MM.1S (cell line): ENCODE results near the gene IL22RA2.

Source experiments
- DNase-seq: peaks from one replicate; pipeline ENCODE4 v3.0.0-alpha.2; 2015
- H2AFZ ChIP-seq: fragments of 300-600 bp; sonication (generic); 2 replicates; pipeline ENCODE4 v1.6.0; 2016; ENCODE audit warnings: antibody characterized with exemption, low read length
- H3F3A ChIP-seq: fragments of 300-600 bp; sonication (generic); 2 replicates; pipeline ENCODE4 v1.6.1; 2016; ENCODE audit warnings: mild to moderate bottlenecking, antibody characterized with exemption, low read length, moderate library complexity, mixed read lengths; ENCODE audit not compliant: insufficient read depth
- H3K27ac ChIP-seq: fragments of 300-600 bp; sonication (generic); 2 replicates; pipeline ENCODE4 v1.5.1; 2016; ENCODE audit warnings: mild to moderate bottlenecking, low read length
- H3K27me3 ChIP-seq: fragments of 300-600 bp; sonication (generic); replicated peaks from 2 replicates; pipeline ENCODE4 v1.6.0; 2016; ENCODE audit warnings: low read length; ENCODE audit not compliant: insufficient read depth
- H3K36me3 ChIP-seq: fragments of 300-600 bp; sonication (generic); replicated peaks from 2 replicates; pipeline ENCODE4 v1.6.1; 2016; ENCODE audit warnings: mild to moderate bottlenecking, low read length, mixed read lengths; ENCODE audit not compliant: insufficient read depth
- H3K4me1 ChIP-seq: fragments of 300-600 bp; sonication (generic); 2 replicates; pipeline ENCODE4 v1.6.1; 2016; ENCODE audit warnings: low read length, mixed read lengths
- H3K4me2 ChIP-seq: fragments of 300-600 bp; sonication (generic); 2 replicates; pipeline ENCODE4 v1.6.0; 2016; ENCODE audit warnings: low read depth, low read length
- H3K4me3 ChIP-seq: fragments of 300-600 bp; sonication (generic); 2 replicates; pipeline ENCODE4 v1.5.1; 2016; ENCODE audit warnings: low read length, mixed read lengths
- H3K79me2 ChIP-seq: fragments of 300-600 bp; sonication (generic); 2 replicates; pipeline ENCODE4 v1.6.1; 2016; ENCODE audit warnings: mixed run types, low read length, mixed read lengths
- H3K9ac ChIP-seq: fragments of 300-600 bp; sonication (generic); 2 replicates; pipeline ENCODE4 v1.6.1; 2016; ENCODE audit warnings: low read length, mixed read lengths
- H3K9me2 ChIP-seq: fragments of 300-600 bp; sonication (generic); replicated peaks from 2 replicates; pipeline ENCODE4 v1.6.1; 2016; ENCODE audit warnings: mild to moderate bottlenecking, low read length, mixed read lengths; ENCODE audit not compliant: insufficient read depth
- H3K9me3 ChIP-seq: fragments of 300-600 bp; sonication (generic); replicated peaks from 2 replicates; pipeline ENCODE4 v1.6.1; 2016; ENCODE audit warnings: mild to moderate bottlenecking, low read length, mixed read lengths; ENCODE audit not compliant: insufficient read depth
- H4K20me1 ChIP-seq: fragments of 300-600 bp; sonication (generic); 2 replicates; pipeline ENCODE4 v1.6.1; 2016; ENCODE audit warnings: mild to moderate bottlenecking, low read length, moderate library complexity, mixed read lengths; ENCODE audit not compliant: insufficient read depth
- CTCF ChIP-seq: fragments of 300-600 bp; sonication (generic); IDR thresholded peaks from 2 replicates; pipeline ENCODE4 v1.5.1; 2016; ENCODE audit warnings: antibody characterized with exemption, low read length, mixed read lengths
- EZH2 ChIP-seq: fragments of 300-600 bp; sonication (generic); optimal IDR thresholded peaks from 2 replicates; pipeline ENCODE3; 2017; ENCODE audit warnings: low read depth, mild to moderate bottlenecking, antibody characterized with exemption, low read length, mixed read lengths
- EZH2phosphoT487 ChIP-seq: fragments of 300-600 bp; sonication (generic); IDR thresholded peaks from 2 replicates; pipeline ENCODE4 v1.6.1; 2018; ENCODE audit warnings: antibody characterized with exemption, low read length

Gene IL22RA2

DNA sequence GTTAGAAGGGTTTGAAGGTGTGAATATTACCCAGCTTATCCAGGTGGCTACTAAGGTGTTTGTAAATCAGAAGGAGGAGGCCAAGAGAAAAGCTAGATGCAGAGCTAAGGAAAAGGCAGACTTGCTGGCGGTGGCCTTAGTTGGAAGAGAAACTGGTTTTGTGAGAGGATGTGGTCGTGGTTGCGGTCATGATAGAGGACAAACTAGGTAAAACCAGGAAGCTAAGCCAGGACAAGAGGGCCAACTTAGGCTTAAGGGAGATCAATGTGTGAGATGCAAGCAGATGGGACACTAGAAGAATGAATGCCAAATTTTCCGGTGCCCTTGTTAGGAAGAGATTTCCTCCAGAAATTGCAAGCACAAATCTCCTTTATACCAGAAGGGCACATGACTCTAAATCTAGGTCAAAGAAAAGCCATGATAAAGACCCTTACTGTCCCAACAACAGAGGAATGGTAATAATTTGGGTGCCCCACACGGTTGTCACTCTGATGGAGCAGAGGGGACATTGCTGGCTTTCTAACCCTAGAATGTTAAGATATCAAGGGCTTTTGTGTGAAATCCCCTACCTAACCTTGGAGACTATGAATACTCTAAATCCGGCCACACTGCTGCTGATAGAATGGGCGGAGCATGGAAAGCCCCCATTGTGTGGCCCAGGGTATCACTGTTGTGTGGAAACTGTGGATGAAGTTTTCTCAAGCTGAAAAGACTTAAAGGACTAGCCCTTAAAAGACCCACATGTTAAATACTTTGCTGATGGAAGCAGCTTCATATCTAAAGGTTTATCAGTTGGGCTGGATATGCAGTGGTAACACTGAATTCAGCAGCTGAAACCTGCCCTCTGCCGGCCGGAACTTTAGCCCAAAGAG lies 7.8 kb downstream of the IL22RA2 start:
- Histone ChIP-seq H3K4me1 (peaks cover 13% of the 10 kb centered on the region), H3K9me2 (no peaks in the 10 kb centered on the region), H3K79me2 (no peaks in the 10 kb centered on the region), H3K9me3 (no peaks in the 10 kb centered on the region), H3K9ac (no peak overlapping the region), H3F3A (peaks cover 12% of the 10 kb centered on the region), H3K36me3 (no peaks in the 10 kb centered on the region), H4K20me1 (no peaks in the 10 kb centered on the region), H2AFZ (no peak overlapping the region), H3K27me3 (no peaks in the 10 kb centered on the region), H3K4me3 (no peak overlapping the region), H3K4me2 (peak overlapping the region; percentile 71), H3K27ac (no peak overlapping the region)
- peak; percentile 73 for DNase-seq
- TF ChIP-seq EZH2phosphoT487 = no peak
- peak; percentile 76 for TF ChIP-seq CTCF
- TF ChIP-seq EZH2 = no peak

- Histone ChIP-seq H4K20me1 (no peaks in the 10 kb centered on the region), H3K4me1 (peaks cover 13% of the 10 kb centered on the region), H3K9me3 (no peaks in the 10 kb centered on the region), H3K36me3 (no peaks in the 10 kb centered on the region), H3K79me2 (no peaks in the 10 kb centered on the region), H3K9ac (no peak overlapping the region), H3K4me2 (no peak overlapping the region), H3K9me2 (no peaks in the 10 kb centered on the region), H3K27ac (no peak overlapping the region), H2AFZ (no peak overlapping the region), H3K4me3 (no peak overlapping the region), H3K27me3 (no peaks in the 10 kb centered on the region), H3F3A (peaks cover 12% of the 10 kb centered on the region)
- TF ChIP-seq EZH2 = no peak
- DNase-seq = no peak
These were observed 9.6 kb downstream of the IL22RA2 start for GRCh38 chr6:137163732-137164318.

- no peaks in the 10 kb centered on the region for H3K9me3 ChIP-seq
- TF ChIP-seq CTCF (no peak), EZH2 (no peak), EZH2phosphoT487 (no peak)
- peaks cover 13% of the 10 kb centered on the region for H3K4me1 ChIP-seq
These were observed 10.6 kb downstream of the IL22RA2 start for GRCh38 chr6:137162692-137163306.

More at GRCh38 chr6:137162692-137163306, 10.6 kb downstream of the IL22RA2 start:
- Histone ChIP-seq H3K36me3 (no peaks in the 10 kb centered on the region), H4K20me1 (no peaks in the 10 kb centered on the region), H2AFZ (no peak overlapping the region), H3K79me2 (no peaks in the 10 kb centered on the region), H3K27ac (no peak overlapping the region), H3K9ac (no peak overlapping the region), H3K27me3 (no peaks in the 10 kb centered on the region), H3K4me2 (no peak overlapping the region), H3K9me2 (no peaks in the 10 kb centered on the region), H3F3A (peaks cover 12% of the 10 kb centered on the region), H3K4me3 (no peak overlapping the region)
- no peak for DNase-seq
